Sigmoid colon (tissue), 4 donors: ENCODE results near the gene MRM3.
"Not testable (repeated sequence)": the region's sequence is repeated elsewhere in the genome, so short reads cannot be mapped to it uniquely, and the experiment has no call there.

Experiments
- EP300 ChIP-seq, 4 donors: sonication (generic); formaldehyde crosslinking; IDR thresholded peaks; one replicate each; pipeline ENCODE4 v1.6.1; 2017; ENCODE audit warnings: antibody characterized with exemption in 4 of 4
- POLR2A ChIP-seq, 2 donors: fragments of 450-650 bp; IDR thresholded peaks; one replicate each; pipeline ENCODE4 v1.6.1; 2016; ENCODE audit warnings: antibody characterized with exemption in 2 of 2, mild to moderate bottlenecking in 2 of 2, moderate library complexity in 2 of 2
- POLR2AphosphoS5 ChIP-seq, 4 donors: sonication (generic); formaldehyde crosslinking; IDR thresholded peaks; one replicate each; pipeline ENCODE4 v1.6.1; 2017; ENCODE audit warnings: antibody characterized with exemption in 4 of 4
- TF ChIP-seq, protein P1 (sequence below), 4 experiments: fragments of 450-650 bp in 3 of 4; fragments of 200-600 bp in 1 of 4; IDR thresholded peaks; one replicate each; pipeline ENCODE4 v1.5.1; 2016 to 2019; ENCODE audit warnings: antibody characterized with exemption in 4 of 4, mild to moderate bottlenecking in 3 of 4, moderate library complexity in 2 of 4

DNA sequence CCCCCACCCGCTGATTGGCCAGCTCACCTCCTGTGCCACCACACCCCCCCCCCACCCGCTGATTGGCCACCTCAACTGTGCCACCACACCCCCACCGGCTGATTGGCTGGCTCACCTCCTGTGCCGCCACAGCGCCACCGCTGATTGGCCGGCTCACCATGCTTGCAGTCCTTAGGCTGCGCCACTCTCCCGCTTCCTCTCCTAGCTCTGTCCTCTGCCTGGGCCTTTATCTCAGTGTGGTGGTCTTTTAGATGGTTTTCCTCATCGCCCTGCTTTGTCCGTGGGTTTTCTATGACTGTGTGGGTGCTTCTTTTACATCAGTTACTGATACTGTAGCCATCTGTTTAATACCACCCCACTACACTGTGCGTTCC, 8.7 kb downstream of the MRM3 start:
- TF ChIP-seq, protein P1, sequence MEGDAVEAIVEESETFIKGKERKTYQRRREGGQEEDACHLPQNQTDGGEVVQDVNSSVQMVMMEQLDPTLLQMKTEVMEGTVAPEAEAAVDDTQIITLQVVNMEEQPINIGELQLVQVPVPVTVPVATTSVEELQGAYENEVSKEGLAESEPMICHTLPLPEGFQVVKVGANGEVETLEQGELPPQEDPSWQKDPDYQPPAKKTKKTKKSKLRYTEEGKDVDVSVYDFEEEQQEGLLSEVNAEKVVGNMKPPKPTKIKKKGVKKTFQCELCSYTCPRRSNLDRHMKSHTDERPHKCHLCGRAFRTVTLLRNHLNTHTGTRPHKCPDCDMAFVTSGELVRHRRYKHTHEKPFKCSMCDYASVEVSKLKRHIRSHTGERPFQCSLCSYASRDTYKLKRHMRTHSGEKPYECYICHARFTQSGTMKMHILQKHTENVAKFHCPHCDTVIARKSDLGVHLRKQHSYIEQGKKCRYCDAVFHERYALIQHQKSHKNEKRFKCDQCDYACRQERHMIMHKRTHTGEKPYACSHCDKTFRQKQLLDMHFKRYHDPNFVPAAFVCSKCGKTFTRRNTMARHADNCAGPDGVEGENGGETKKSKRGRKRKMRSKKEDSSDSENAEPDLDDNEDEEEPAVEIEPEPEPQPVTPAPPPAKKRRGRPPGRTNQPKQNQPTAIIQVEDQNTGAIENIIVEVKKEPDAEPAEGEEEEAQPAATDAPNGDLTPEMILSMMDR (IDR thresholded peaks at IDR 0.05): not testable (repeated sequence)
- not testable (repeated sequence) for TF ChIP-seq POLR2A, POLR2AphosphoS5, EP300 (IDR thresholded peaks at IDR 0.05)
